CD4-positive, alpha-beta T cell treated with Interleukin-4 for 1 hour (primary cell): ENCODE results near the gene TSPAN9.

ENCODE experiments used
- DNase-seq, 2 donors: peaks; one replicate each; pipeline ENCODE4 v3.0.0-alpha.2; 2020 to 2022

TSPAN9 gene

GRCh38 chr12:3323002-3323685 lies 246.0 kb downstream of the TSPAN9 start:
- DNase-seq, result no peak

GRCh38 chr12:3325736-3326135 lies 248.6 kb downstream of the TSPAN9 start:
- no peak for DNase-seq

DNA sequence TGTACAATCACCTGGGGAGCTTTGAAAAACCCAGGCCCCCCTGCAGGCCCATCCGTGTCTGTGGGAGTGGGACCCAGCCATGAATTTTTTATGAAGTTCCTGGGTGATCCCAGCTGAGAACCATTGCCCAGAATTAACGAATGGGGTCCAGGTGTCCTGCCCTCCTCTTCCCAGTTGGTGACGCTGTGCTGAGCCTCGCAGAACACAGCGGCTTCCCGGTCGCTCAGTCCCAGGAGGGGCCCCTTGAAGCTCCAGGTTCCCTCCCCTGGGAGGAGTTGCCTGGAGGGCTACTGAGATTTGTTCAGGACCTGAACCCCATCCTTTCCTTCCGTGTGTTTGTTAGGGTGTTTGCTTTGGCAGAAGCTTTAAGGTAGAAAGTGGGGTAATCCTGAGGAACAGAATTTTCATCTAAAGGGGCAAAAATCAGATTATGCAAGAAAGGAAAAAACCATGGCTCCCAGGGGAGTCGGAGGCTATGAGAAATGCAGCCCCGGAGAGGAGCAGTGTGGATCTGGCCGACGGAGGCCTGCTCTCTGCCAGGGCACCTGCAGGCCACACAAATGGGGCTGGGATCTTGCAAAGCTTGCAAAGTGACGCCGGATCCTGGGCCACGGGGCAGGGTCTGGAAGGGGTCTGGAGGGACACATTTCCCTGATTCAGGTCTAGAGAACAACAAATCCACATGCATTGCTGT lies 249.1 kb downstream of the TSPAN9 start:
- DNase-seq, result no peak

DNA sequence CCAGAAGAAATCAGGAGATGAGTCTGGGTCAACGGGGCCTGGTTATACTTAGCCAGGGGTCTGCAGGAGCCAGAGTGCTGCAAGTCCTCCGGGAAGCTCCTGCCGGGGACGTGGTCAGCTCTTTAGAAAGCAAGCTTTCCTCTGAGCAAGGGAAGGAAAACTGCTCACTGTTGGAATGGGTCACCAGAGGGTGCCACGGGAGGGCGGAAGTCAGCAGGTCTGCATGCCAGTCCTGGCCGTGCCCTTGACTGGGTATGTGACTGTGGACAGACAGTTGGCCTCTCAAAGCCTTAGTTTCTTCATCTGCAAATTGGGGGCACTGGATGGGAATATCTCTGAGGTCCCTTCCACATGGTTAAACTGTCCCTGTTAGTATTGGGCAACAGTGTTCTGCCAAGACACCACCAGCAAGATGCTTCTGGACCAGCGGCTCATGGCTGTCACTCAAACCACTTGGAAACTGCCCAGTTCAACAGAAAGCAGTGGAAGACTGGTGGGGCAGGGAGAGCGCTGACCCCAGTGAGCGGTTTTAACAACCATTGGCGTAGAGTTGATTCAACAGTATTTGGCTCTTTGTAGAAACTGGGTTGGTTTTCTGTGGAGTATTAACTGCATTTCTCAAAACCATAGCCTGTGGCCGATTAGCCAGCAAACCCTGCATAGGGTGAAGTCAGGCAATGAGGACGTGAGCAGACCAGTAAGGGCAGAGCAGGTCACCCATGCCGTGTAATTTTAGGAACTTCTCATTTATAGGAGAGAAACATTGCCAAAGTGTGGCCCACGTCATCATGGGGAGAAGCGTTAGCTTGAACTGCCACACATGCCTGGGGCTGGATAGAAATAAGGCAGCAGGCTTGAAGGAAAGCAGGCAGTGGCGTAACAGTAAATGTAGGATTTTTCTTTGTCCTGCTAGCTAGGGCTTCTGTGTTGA lies 249.9 kb downstream of the TSPAN9 start:
- no peak for DNase-seq

DNA sequence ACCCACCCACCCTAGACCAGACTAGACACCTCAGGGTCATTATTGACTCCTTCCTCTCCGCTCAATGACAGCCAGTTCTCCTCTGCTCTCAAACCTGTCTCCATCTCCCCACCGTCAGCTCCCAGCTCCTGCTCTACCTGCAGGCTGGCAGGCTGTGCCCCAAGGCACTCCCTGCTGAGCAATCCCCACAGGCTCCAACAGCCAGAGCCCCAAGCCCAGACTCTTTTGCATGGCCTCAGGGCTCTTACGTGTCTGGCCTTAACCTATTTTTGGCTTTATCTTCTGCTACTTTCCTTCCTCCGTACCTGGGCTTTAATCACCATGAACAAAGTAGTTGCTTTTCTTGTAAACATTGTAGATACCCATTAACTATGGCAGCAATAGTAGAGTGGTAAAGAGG lies 250.9 kb downstream of the TSPAN9 start:
- no peak for DNase-seq

DNA sequence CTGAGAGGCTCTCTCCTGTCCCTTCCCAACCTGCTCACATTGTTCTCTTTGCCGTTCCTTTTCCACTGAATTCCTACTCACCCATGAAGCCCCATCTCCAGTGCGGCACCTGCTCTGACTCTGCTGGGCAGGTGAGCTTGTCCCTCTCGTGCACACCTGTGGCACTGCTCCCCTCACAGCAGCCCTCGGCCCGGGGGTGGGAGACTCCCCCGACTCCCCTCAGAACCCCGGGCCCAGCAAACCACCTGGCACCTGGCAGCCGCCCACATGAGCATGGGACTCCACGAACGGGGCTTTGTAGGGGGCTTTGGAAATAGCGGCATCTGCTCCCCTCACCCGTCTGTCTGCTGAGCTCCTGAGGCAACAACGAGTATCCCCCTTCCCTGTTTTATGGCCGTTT lies 251.4 kb downstream of the TSPAN9 start:
- DNase-seq, result no peak

GRCh38 chr12:3329361-3329760 lies 252.2 kb downstream of the TSPAN9 start:
- DNase-seq, result no peak

DNA sequence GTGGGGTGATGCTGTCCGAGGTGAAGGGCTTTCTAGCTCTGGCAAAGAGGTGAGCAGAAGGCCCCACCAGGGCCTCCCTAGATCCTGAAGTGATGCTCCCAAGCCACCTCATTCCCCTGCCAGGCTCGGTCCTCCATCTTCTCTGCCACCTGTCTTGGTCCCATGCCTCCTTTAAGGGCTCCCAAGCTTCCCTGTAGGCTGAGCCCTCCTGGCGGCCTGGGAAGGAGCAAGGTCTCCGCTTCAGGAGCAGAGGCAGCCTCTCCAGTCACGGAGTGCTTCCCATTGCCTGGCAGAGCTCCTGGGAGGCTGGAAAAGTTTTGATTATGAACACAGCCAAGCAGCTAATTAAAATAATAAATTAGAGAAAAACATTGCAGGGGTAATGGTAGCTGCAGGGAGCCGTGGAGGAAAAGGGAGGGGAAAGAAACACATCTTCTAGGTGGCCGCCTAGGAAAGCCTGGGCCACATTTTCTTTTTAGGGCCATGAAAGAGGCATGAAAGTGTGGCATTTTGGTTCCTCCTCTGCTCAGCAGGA lies 253.9 kb downstream of the TSPAN9 start:
- no peak for DNase-seq

DNA sequence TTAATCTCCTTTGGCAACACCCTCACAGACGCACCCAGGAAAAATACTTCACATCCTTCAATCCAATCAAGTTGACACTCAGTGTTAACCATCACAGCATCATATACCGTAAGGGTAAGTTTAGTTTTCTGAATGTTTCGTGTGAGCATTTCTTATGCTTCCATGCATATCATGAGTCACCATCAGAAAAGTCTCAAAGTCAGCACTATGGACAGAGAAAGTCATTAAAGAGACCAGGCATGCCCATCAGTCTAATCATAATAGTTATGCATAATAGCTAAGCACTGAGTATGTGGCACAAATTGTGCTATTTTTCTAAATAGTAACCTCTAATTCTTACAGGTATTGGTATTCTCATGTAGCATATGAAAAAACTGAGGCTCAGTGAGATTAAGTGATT lies 255.0 kb downstream of the TSPAN9 start:
- no peak for DNase-seq

- DNase-seq, result no peak
Measured at GRCh38 chr12:3333583-3333982, 256.4 kb downstream of the TSPAN9 start.

DNA sequence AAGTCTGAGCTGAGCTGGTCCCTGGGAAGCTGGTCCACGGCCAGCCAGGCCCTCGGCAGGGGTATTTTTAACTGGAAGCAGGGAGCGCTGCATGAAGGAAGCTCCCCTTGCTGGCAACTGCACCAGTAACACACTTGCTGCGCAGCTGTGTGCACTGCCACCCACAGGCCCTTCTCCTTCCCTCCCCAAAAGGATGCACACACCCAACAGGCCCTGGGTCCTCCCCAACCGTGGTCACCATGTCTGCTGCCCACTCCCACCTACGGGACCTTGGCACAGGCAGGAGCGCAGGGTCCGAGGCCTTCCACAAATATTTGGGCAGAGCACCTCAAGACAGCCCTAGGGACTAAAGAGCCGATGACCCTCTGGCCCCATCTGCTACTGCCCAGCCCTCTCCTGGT lies 256.8 kb downstream of the TSPAN9 start:
- DNase-seq, result no peak

DNA sequence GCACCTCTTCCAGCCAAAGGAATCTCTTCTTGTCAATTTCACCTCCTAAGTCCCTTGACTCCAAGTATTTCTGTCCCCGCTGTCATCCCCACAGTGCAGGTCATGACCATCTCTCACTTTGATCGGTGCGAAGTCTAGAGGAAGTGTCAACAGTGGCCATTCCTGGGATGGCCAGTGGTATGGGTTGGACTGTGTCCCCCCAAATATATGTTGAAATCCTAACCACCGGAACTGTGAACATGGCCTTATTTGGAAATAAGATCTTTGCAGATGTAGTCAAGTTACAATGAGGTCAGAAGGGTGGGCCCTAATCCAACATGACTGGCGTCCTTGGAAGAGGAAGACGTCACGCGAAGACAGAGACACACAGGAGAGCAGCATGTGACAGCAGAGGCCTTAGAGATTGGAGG lies 257.9 kb downstream of the TSPAN9 start:
- no peak for DNase-seq
